Measurements from ENCODE around the gene SIRPG. TPM values are rescaled to one million over a fixed set of nuclear protein-coding genes. Genes with fewer than 3 reads are reported as not detected.
A peak's percentile ranks its signal among the peaks of the same experiment; 100 is the strongest.
"Not testable (repeated sequence)": the region's sequence is repeated elsewhere in the genome, so short reads cannot be mapped to it uniquely, and the experiment has no call there.

Gene SIRPG
- total RNA-seq, 1 donor from 2014 or later: not detected

DNA sequence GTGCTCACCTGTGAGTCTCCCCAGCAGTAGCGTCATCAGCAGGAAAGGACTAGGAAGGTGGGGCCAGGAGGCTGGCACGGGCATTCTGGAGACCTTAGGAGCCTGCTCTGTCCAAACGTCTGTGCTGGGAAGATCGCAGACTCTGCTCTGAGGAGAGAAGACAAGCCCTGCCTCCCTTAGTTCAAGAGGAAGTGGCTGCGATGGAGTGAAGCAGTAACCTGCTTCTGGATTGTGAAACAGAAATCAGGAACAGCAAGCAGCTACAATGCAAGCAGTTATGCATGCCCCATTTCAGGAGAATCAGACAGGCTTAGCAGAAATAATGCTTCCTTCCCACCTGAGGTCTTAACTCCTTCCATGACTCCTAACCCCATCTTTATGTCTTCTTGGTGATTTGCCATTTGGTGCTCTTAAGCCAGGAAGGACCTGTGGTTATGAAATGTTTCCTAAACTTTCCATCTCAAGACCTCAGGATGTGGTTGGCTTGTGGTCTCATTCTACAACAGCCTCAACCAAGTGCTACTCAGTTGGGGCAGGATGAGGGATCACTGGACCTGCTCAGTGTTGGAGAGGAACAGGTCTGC lies 37.6 kb downstream of the SIRPG start, which contains the start of gene SIRPB1:
SIRPB1 (minus strand) TSS at position 149 of the 584 bp plus-strand sequence; CDS start at position 84, 65 bp downstream.
- ATAC-seq: peak; percentile 63
- DNase-seq (ENCODE audit: missing footprints): no peak
- intact Hi-C loops (cut with DNase I): no loop called here

DNA sequence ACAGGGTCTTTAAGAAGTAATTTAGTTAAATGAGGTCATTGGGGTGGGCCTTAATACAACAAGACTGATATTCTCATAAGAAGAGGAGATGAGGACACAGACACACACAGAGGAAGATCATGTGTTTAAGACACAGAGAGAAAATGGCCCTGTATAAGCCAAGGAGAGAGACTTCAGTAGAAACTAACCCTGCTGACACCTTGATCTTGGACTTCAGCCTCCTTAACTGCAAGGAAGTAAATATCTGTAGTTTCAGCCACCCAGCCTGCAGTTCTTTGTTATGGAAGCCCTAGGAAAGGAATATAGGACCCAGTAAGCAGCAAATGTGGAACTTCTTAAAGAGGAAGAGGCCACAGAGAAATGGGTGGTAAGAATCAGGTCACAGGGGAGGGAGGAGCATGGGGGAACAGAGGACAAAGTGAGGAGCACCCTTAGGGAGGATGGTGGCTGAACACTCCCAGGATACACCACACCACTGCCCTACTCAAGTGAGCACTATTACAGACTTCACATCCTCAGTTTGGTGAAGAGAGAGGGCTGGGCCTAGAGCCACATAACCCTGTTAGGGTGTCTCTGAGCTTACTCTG lies 38.5 kb downstream of the SIRPG start:
- intact Hi-C loops (cut with DNase I): no loop called here
- peak; percentile 48 for ATAC-seq

DNA sequence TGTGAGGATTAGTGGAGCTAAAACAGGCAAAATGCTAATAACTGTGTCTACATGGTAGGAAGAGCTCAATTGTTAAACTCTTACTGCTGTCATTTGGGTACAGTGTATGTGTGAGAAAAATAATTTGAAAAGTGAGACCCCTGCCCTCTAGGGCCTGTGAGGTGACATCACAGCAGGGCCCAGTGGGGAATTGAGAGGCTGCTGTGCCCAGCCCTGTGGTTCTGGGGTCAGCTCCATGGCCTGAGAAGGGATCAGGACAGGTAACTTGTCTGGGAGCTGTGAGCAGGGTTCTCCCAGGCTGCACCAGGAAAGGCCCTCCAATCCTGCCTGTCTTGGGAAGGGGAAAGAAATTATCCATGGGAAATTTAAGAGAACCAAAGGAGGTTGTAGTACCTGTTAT lies 39.1 kb downstream of the SIRPG start:
- ATAC-seq: no peak
- DNase-seq (ENCODE audit: missing footprints): no peak
- intact Hi-C loops (cut with DNase I): no loop called here

More for the DNA sequence above, 38.5 kb downstream of the SIRPG start:
- DNase-seq (ENCODE audit: missing footprints): no peak

DNA sequence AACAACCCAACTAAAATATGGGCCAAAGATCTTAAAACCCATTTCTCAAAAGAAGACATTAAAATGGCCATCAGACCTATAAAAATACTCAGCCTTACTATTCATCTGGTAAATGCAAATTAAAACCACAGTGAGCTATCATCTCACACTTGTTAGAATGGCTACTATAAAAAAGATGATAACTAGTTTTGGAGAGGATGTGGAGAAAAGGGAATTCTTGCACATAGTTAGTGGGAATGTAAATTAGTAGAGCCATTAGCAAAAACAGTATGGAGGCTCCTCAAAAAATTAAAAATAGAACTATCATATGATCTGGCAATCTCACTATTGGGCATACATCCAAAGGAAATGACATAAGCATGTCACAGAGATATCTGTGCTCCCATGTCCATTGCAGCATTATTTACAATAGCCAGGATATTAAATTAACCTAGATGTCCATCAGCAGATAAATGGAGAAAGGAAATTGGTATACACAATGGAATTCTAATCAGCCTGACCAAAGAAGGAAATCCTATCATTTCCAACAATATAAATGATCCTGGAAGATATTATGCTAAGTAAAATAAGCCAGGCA lies 40.6 kb downstream of the SIRPG start:
- DNase-seq (ENCODE audit: missing footprints) (no peak), ATAC-seq (no peak)
- intact Hi-C loops (cut with DNase I): no loop called here

DNA sequence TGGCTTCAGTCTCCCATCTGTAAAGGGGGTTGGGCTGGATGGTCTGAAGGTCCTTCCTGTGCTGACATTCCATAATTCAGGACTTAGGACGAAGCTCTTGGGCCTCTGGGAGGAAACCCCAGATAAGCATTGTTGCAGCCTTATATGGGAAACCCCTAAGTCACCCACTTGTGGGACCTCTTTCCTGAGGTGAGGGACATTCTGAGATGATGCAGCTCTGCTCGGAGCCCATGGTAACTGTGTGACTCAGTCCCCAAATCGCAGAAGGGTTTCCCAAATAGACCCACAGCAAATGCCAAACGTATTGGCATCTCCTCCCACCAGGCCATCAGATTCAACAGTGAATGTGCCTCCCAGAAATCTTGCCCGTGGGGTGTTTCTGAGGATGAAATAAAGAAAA lies 47.2 kb downstream of the SIRPG start:
- intact Hi-C loops (cut with DNase I); ATAC-seq: not testable (repeated sequence)

DNA sequence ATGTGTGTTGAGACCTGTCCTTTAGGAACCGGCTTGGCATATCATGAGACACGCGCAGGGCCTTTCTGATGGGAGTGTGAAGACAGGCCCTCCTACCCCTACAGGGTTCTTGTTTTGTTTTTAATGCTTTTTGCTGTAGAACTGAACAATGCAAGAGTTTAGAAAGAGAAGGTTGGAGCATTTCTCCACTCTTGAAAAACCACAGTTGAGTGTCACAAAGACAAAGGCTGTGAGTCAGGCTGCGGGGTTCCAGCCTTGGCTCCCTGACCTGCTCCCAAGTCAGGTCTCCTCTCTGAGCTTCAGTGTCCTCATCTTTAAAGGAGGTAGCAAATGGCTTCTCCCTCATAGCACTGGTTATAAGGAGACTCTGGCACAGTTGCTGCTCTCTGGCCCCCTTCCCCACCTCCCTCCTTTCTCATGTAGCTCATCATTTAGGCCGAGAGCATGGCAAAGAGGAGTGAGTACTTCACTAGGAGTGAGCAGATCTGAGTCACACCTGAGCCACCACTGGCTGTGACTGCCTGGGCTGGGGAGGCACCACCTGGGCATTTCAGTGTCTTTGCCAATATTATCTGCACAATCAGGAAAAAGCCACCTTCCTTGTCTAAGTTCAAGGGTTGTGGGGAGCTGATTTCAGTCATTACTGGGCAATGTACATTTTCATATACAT lies 48.8 kb downstream of the SIRPG start:
- intact Hi-C loops (cut with DNase I): not testable (repeated sequence)

More for the DNA sequence above, 47.2 kb downstream of the SIRPG start:
- DNase-seq (ENCODE audit: missing footprints): not testable (repeated sequence)

DNA sequence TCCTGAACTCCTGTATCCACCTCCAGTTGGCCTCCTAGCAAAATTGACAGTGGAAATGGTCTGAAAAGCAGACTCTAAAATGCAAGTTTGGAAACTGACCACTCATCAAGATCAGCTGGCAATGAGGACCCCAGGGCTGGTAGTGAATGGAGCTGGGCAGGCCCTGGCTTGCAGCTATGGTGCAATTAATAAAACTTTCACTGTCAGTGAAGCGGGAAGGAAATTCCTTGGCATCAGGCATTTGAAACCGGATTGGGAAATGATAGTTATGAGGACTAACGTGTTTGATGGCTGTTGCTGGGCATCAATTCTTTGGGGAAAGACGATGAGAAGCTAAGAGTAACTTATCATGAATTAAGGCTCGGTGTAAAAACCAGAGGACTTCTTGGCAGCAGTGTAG lies 56.8 kb downstream of the SIRPG start:
- ATAC-seq (no peak), DNase-seq (ENCODE audit: missing footprints) (no peak)
- intact Hi-C loops (cut with DNase I): no loop called here

More for the DNA sequence above, 48.8 kb downstream of the SIRPG start:
- not testable (repeated sequence) for ATAC-seq; DNase-seq (ENCODE audit: missing footprints)

DNA sequence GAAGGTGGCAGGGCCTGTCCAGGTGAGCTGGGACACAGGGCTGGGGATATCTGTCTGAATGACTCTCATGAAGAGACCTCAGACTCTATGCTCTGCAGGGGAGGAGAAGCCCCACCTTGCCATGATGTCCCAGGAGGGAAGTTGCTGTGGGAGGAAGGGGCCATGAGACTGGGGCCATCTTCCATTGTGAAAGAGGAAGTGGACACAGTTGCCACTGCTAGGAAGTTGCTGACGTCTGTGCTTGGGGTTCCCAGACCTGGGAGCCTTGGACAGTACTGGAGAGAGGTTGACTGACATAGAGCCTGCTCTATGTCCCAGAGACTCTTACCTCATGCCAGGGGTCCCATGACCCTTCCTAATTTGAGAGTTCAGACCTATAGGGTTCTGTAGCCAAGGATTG lies 62.2 kb downstream of the SIRPG start:
- intact Hi-C loops (cut with DNase I): no loop called here
- ATAC-seq (no peak), DNase-seq (ENCODE audit: missing footprints) (no peak)

DNA sequence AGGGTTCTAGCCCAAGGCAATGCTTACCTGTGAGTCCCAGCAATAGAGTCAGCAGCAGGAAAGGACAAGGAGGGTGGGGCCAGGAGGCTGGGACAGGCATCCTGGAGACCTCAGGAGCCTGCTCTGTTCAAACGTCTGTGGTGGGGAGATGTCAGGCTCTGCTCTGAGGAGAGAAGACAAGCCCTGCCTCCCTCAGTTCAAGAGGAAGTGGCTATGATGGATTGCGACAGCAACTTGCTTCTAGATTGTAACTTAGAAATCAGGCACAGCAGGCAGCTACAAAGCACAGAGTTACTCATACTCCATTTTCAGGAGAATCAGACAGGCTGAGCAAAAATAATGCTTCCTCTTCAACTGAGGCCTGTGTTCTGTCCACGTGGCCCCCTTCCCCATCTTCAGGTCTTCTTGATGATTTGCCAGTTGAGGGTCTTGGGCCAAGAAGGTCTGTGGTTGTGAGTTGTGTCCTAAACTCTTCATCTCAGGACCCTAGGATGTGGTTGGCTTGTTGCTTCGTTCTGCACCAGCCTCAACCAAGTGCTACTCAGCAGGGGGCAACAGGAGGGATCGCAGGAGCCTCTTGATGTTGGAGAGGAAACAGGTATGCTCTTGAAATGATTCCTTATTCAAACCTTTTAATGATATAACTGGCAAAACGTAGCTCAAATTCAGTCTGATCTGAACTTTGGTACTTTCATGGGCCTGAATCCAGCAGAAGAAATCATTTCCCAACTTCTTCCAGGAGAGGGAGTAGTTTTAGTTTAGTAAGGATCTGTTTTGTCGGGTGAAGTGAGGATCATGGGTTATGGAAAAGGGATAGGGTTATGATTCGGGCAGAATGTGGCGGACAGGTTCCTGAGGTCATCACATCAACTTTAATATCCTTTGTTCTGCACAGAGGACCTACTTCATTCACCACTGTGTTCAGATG lies 68.8 kb downstream of the SIRPG start:
- intact Hi-C loops (cut with DNase I): no loop called here
- ATAC-seq (no peak), DNase-seq (ENCODE audit: missing footprints) (no peak)

DNA sequence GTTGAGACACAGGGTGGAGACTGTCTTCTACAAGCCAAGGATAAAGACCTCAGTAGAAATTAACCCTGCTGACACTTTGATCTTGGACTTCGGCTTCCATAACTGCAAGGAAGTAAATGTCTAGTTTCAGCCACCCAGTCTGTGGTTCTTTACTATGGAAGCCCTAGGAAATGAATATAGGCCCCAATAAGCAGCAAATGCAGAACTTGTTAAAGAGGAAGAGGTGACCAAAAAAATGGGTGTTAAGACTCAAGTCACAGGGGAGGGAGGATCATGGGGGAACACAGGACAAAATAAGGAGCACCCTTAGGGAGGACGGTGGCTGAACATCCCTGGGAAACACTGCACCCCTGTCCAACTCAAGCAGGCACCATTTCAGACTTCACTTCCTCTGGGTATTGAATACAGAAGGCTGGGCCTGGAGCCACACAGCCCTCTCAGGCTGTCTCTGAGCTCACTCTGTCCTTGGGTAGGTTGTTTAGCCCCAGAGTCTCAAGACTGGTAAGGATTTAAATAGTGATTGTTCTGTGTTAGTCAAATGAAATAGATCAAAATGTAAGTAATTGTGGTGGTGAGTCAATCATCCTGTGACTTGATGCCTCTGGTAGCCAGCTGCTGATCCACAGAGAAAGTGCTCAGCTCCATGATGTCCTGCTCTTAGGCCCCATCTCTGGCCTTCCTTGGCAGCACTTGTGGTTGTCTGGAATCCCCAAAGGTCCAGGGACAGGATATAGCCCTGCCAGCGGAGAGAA lies 69.6 kb downstream of the SIRPG start:
- ATAC-seq (no peak), DNase-seq (ENCODE audit: missing footprints) (no peak)
- intact Hi-C loops (cut with DNase I): no loop called here

DNA sequence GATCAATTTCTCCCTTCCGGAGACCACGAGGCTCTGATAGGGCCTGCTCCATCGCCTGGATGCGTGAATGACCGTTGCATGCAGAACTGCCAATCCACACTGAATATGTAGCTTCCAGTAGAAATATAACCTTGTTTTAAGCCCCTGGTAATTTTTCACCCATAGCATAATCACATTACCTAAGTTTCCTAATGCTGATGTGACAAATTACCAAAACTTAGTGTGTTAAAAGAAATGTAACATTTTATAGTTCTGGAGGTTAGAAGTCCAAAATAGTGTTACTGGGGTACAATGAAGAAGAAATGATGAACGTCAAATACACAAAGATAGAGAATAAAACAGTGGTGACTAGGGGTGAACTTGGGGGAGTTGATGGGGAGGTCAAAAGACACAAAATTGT lies 78.1 kb downstream of the SIRPG start:
- no peak for ATAC-seq
- intact Hi-C loops (cut with DNase I): no loop called here

More for the DNA sequence above, 78.1 kb downstream of the SIRPG start:
- no peak for DNase-seq (ENCODE audit: missing footprints)

Other genes with a start within 250 kb of the SIRPG start
- 51.6 TPM for gene NSFL1C, start 190.9 kb downstream of the SIRPG start, total RNA-seq
- 4.0 TPM for gene SIRPB2, start 166.4 kb downstream of the SIRPG start, total RNA-seq
- gene SIRPD, start 100.1 kb downstream of the SIRPG start, total RNA-seq: not detected
- gene SIRPB1, start 37.8 kb downstream of the SIRPG start, total RNA-seq: 0.68 TPM
- gene SIRPA, start 237.6 kb upstream of the SIRPG start, total RNA-seq: 20.9 TPM

All from Right ventricle myocardium inferior (tissue), 1 donor.